ENCODE data around the gene PIK3R1.
A peak's percentile ranks its signal among the peaks of the same experiment; 100 is the strongest.

Gene PIK3R1

DNA sequence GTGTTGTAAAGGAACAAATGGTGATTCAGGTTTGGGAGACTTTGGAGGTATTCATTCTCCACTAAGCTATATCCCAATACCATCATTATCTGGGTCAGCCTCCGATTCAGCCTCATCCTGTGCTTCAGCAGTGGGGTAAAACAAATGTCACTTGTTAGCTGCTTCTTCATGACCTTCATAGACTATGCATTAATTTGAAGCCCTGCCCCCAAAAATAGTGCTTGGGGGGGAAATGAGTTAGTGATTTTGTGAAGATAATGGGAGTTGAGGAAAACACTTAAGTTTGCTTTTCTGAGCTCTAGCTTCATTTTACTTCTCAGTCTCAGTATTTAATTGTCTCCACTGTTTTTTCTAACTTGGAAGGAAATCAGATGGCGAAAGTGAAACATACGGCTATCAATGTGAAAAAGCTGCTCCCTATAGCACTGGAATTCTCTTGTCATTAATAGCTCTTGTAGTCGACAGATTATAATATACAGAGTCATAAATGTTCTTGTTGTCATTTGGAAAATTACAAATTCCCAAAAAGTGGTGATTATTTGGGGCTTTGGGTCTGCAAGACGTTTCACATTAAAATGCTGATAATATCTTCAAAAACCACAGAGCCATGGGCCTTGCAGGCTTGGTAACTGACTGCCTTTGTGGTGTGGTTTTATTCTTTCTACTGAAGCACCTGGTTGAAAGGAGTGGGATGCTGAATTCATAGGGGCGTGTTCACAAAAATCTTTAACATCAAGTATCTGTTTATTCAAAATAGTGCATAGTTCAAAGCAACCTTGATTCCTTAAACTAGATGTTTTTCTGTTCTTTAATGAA is 40.0 kb downstream of the PIK3R1 start:
- H3K27ac ChIP-seq (ENCODE audit: insufficient read depth, low read length, poor library complexity, severe bottlenecking), result peak overlapping the region; percentile 57
- no peaks in the 10 kb centered on the region for H3K27me3 ChIP-seq (replicated peaks; ENCODE audit: control insufficient read depth, insufficient read depth, low read length, poor library complexity, severe bottlenecking)
- H3K4me3 ChIP-seq (ENCODE audit: insufficient read depth, low read depth, low read length, poor library complexity, severe bottlenecking), result peak overlapping the region; percentile 41
- no peaks in the 10 kb centered on the region for H3K9me3 ChIP-seq (ENCODE audit: control insufficient read depth, low read length)
- peak in 1 of 3 donors; percentile 27 for DNase-seq
- no peaks in the 10 kb centered on the region for H3K36me3 ChIP-seq (ENCODE audit: control insufficient read depth, insufficient read depth, low read length)
- peaks cover 68% of the 10 kb centered on the region for H3K4me1 ChIP-seq (ENCODE audit: control insufficient read depth, insufficient read depth, low read length, poor library complexity, severe bottlenecking)

DNA sequence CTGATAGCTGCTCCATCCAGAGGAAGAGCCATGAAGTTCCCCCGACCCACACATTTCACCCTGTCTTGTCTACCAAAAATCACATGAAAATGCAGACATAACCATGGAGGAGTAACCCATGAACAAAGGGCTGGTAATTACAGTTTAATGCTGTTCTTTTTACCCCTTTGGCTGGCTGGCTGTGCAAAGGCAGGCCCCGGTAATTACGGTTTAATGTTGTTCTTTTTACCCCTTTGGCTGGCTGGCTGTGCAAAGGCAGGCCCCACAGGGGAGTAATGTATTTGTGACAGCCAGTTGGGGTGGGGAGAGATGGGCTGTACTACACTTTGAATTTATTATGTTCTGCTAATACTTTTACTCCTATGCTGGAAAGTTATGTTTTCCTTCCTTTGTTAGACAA is 41.7 kb downstream of the PIK3R1 start:
- Histone ChIP-seq H3K4me3 (ENCODE audit: insufficient read depth, low read depth, low read length, poor library complexity, severe bottlenecking) (no peak overlapping the region), H3K27ac (ENCODE audit: insufficient read depth, low read length, poor library complexity, severe bottlenecking) (peak overlapping the region; percentile 57), H3K4me1 (ENCODE audit: control insufficient read depth, insufficient read depth, low read length, poor library complexity, severe bottlenecking) (peaks cover 56% of the 10 kb centered on the region), H3K9me3 (ENCODE audit: control insufficient read depth, low read length) (no peaks in the 10 kb centered on the region), H3K27me3 (replicated peaks; ENCODE audit: control insufficient read depth, insufficient read depth, low read length, poor library complexity, severe bottlenecking) (no peaks in the 10 kb centered on the region), H3K36me3 (ENCODE audit: control insufficient read depth, insufficient read depth, low read length) (no peaks in the 10 kb centered on the region)
- DNase-seq, result no peak

DNA sequence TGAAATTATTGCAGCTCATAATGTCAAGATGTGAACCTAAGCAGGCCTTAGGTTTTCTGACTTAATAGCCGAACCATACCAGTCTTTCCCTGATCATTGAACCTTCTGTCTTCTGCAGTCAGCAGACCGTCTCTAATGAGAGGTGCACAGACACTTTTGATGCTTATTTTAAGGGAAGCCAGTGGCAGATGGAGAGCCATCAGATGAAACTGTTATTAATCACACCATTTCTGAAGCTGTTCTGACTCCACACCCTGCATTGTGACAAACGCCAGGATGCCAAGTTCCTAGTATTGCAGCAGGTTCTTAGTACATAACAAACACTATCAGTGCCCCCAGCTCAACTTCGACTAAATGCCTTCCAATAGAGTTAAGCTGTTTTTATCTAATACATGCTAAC is 43.0 kb downstream of the PIK3R1 start:
- DNase-seq, result no peak
- no peaks in the 10 kb centered on the region for H3K9me3 ChIP-seq (ENCODE audit: control insufficient read depth, low read length)
- H3K27me3 ChIP-seq (replicated peaks; ENCODE audit: control insufficient read depth, insufficient read depth, low read length, poor library complexity, severe bottlenecking), result no peaks in the 10 kb centered on the region
- peaks cover 52% of the 10 kb centered on the region for H3K4me1 ChIP-seq (ENCODE audit: control insufficient read depth, insufficient read depth, low read length, poor library complexity, severe bottlenecking)
- H3K27ac ChIP-seq (ENCODE audit: insufficient read depth, low read length, poor library complexity, severe bottlenecking), result peak overlapping the region; percentile 43
- no peak overlapping the region for H3K4me3 ChIP-seq (ENCODE audit: insufficient read depth, low read depth, low read length, poor library complexity, severe bottlenecking)
- H3K36me3 ChIP-seq (ENCODE audit: control insufficient read depth, insufficient read depth, low read length), result no peaks in the 10 kb centered on the region

DNA sequence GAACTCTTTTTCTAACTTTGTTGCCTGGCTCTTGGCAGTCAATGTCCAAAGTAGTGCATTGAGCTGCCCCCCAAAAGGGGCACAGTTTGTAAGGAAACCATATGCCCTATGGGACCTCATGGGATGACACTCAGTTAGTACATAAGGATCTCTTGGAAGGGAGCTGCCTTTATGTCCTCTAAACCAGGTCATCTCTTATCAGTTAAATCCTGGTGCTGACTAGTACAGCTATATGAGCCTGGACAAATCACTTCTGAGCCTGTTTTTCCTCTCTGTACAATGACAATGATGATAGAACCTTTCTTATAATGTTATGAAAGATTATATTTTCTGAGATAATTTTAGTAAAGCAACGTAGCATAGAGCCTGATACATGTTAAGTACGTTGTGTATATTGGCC is 44.1 kb downstream of the PIK3R1 start:
- H3K4me3 ChIP-seq (ENCODE audit: insufficient read depth, low read depth, low read length, poor library complexity, severe bottlenecking), result no peak overlapping the region
- no peaks in the 10 kb centered on the region for H3K27me3 ChIP-seq (replicated peaks; ENCODE audit: control insufficient read depth, insufficient read depth, low read length, poor library complexity, severe bottlenecking)
- no peaks in the 10 kb centered on the region for H3K9me3 ChIP-seq (ENCODE audit: control insufficient read depth, low read length)
- no peak for DNase-seq
- H3K4me1 ChIP-seq (ENCODE audit: control insufficient read depth, insufficient read depth, low read length, poor library complexity, severe bottlenecking), result peaks cover 54% of the 10 kb centered on the region
- H3K27ac ChIP-seq (ENCODE audit: insufficient read depth, low read length, poor library complexity, severe bottlenecking), result no peak overlapping the region
- H3K36me3 ChIP-seq (ENCODE audit: control insufficient read depth, insufficient read depth, low read length), result no peaks in the 10 kb centered on the region

DNA sequence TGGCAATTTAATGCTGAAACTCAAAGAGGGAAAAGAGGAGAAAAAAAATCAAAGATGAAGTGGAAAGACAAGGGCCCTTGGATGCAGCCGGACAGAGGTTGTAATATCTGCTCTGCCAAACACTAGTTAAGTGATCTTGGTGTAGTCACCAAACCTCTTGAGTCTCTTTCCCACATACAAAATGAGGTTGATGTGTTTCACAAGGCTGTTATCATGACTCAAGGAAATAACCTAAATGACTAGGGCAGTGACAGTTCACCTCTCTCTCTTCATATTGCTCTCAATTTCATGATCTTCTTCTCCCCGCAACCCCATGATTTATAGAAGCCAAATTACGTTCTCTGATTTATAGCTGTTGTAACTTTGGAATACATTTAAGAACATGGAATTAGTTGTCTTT is 44.9 kb downstream of the PIK3R1 start:
- H3K27ac ChIP-seq (ENCODE audit: insufficient read depth, low read length, poor library complexity, severe bottlenecking), result no peak overlapping the region
- H3K4me3 ChIP-seq (ENCODE audit: insufficient read depth, low read depth, low read length, poor library complexity, severe bottlenecking), result no peak overlapping the region
- H3K36me3 ChIP-seq (ENCODE audit: control insufficient read depth, insufficient read depth, low read length), result no peaks in the 10 kb centered on the region
- peaks cover 54% of the 10 kb centered on the region for H3K4me1 ChIP-seq (ENCODE audit: control insufficient read depth, insufficient read depth, low read length, poor library complexity, severe bottlenecking)
- no peak for DNase-seq
- no peaks in the 10 kb centered on the region for H3K9me3 ChIP-seq (ENCODE audit: control insufficient read depth, low read length)
- H3K27me3 ChIP-seq (replicated peaks; ENCODE audit: control insufficient read depth, insufficient read depth, low read length, poor library complexity, severe bottlenecking), result no peaks in the 10 kb centered on the region

DNA sequence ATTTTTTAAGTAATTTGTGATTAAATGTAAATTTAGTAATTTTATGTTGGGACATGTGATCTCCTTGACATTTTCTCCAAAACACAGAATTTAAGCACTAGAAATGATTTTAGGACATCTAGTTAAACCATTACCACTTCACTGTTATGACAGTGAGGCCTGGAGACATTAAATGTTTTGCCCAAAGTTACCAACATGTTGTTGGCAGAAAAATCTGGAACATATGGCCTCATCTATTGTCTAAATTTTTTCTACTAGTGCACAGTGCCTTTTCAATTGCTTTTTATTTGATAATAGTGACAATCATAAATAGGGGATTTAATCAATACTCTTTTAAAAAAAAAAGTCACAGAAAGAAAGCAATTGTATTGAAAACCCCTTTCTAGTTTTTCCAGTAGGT is 45.6 kb downstream of the PIK3R1 start:
- Histone ChIP-seq H3K27ac (ENCODE audit: insufficient read depth, low read length, poor library complexity, severe bottlenecking) (no peak overlapping the region), H3K4me3 (ENCODE audit: insufficient read depth, low read depth, low read length, poor library complexity, severe bottlenecking) (no peak overlapping the region), H3K27me3 (replicated peaks; ENCODE audit: control insufficient read depth, insufficient read depth, low read length, poor library complexity, severe bottlenecking) (no peaks in the 10 kb centered on the region), H3K36me3 (ENCODE audit: control insufficient read depth, insufficient read depth, low read length) (no peaks in the 10 kb centered on the region), H3K9me3 (ENCODE audit: control insufficient read depth, low read length) (no peaks in the 10 kb centered on the region), H3K4me1 (ENCODE audit: control insufficient read depth, insufficient read depth, low read length, poor library complexity, severe bottlenecking) (peaks cover 55% of the 10 kb centered on the region)
- no peak for DNase-seq

DNA sequence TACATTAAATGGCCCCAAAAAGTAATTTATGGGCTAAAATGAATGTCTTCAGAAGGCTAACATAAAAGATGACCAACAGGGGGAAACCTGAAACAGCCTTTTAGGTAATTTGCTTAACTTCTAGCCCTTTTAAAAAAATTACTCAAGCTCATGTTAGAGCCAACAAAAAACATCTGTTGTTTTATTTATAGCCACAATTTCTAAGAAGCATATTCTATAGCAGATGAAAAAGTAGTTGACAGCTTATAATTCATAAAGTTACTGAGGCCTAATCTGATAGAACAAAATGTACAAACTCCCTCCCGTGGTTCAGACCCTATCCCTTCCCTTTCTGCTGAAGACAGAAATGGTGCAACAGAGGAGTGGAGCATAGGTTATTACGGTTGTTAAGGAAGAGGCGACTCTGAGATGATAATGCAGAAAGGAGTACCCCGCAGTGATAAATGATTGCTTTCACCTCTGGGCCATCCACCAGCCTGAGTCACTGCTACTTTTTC is 46.1 kb downstream of the PIK3R1 start:
- no peak overlapping the region for H3K4me3 ChIP-seq (ENCODE audit: insufficient read depth, low read depth, low read length, poor library complexity, severe bottlenecking)
- DNase-seq, result no peak

DNA sequence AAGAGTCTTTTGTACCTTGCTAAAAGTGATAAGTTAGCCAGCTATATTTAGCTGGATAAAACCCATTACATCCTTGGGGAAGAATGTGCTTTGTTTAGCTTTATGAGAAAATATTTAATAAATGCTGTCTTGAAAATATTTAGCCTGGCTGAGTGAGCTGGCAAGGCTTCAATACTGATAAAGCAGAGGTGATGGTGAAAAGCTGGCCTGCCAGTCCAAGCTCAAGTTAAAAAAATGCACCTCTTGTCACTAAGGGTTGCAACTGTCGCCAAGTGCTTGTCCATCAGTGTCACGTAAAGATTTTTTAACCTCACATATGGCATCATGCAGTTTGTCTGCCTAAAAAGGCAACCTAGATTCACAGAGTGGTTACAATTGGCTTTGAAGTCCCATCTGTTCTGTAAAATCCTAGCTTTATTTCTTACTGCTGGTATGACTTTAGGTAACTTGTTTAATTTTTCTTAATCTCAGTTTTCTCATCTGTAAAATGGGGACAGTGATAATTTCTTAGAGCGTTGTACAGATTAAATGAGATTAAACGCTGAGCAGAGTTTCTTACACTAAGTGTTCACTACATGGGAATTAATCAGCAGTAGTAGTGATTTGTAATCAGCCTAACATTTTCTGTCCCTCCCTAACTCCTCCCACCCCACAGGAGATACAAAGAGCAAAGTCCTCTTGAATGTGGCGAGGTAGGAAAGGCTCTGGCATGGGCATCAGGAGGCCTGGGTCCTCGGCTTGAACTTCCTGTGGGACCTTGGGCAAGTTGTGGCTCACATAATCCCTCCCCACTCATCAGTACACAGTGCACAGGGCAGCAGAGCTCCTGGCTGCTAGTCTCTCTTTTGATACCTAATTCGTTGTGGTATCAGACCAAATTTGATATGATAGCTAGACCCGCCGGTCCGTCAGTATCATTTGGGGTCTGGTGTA is 48.7 kb downstream of the PIK3R1 start:
- no peak for DNase-seq
- Histone ChIP-seq H3K9me3 (ENCODE audit: control insufficient read depth, low read length) (no peaks in the 10 kb centered on the region), H3K4me1 (ENCODE audit: control insufficient read depth, insufficient read depth, low read length, poor library complexity, severe bottlenecking) (peaks cover 31% of the 10 kb centered on the region), H3K36me3 (ENCODE audit: control insufficient read depth, insufficient read depth, low read length) (no peaks in the 10 kb centered on the region), H3K4me3 (ENCODE audit: insufficient read depth, low read depth, low read length, poor library complexity, severe bottlenecking) (no peak overlapping the region), H3K27ac (ENCODE audit: insufficient read depth, low read length, poor library complexity, severe bottlenecking) (no peak overlapping the region), H3K27me3 (replicated peaks; ENCODE audit: control insufficient read depth, insufficient read depth, low read length, poor library complexity, severe bottlenecking) (no peaks in the 10 kb centered on the region)

More for the DNA sequence above, 46.1 kb downstream of the PIK3R1 start:
- Histone ChIP-seq H3K36me3 (ENCODE audit: control insufficient read depth, insufficient read depth, low read length) (no peaks in the 10 kb centered on the region), H3K4me1 (ENCODE audit: control insufficient read depth, insufficient read depth, low read length, poor library complexity, severe bottlenecking) (peaks cover 50% of the 10 kb centered on the region), H3K9me3 (ENCODE audit: control insufficient read depth, low read length) (no peaks in the 10 kb centered on the region), H3K27ac (ENCODE audit: insufficient read depth, low read length, poor library complexity, severe bottlenecking) (no peak overlapping the region), H3K27me3 (replicated peaks; ENCODE audit: control insufficient read depth, insufficient read depth, low read length, poor library complexity, severe bottlenecking) (no peaks in the 10 kb centered on the region)

DNA sequence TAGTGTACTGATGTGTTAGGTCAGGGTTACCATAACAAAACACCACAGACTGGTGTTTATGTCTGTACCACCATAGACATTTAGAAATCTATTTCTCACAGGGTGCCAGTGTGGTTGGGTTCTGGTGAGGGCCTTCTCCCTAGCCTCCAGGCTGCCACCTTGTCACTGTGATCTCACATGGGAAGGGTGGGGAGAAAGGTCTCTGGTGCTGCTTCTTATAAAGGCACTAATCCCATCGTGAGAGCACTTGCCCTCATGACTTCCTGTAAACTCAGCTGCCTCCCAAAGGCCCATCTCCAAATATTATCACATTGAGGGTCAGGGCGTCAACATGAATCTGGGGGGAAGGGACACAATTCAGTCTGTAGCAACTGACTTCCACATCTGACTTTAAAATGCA is 49.8 kb downstream of the PIK3R1 start:
- no peak overlapping the region for H3K27ac ChIP-seq (ENCODE audit: insufficient read depth, low read length, poor library complexity, severe bottlenecking)
- no peak overlapping the region for H3K4me3 ChIP-seq (ENCODE audit: insufficient read depth, low read depth, low read length, poor library complexity, severe bottlenecking)
- DNase-seq, result no peak
- no peaks in the 10 kb centered on the region for H3K9me3 ChIP-seq (ENCODE audit: control insufficient read depth, low read length)
- no peaks in the 10 kb centered on the region for H3K36me3 ChIP-seq (ENCODE audit: control insufficient read depth, insufficient read depth, low read length)
- peaks cover 29% of the 10 kb centered on the region for H3K4me1 ChIP-seq (ENCODE audit: control insufficient read depth, insufficient read depth, low read length, poor library complexity, severe bottlenecking)
- H3K27me3 ChIP-seq (replicated peaks; ENCODE audit: control insufficient read depth, insufficient read depth, low read length, poor library complexity, severe bottlenecking), result no peaks in the 10 kb centered on the region
